Peyer's patch (tissue), 4 donors: ENCODE data around the gene ANKRD65. TPM values are rescaled to one million over a fixed set of nuclear protein-coding genes. Genes with fewer than 3 reads are reported as not detected.

Experiments
- DNase-seq, 3 donors: peaks; one replicate each; pipeline ENCODE4 v3.0.0-alpha.2; 2017 to 2019
- H3K27ac ChIP-seq, 4 donors: fragments of 200-600 bp; sonication (generic); one replicate each; pipeline ENCODE4 v1.5.1; 2016 to 2019
- H3K27me3 ChIP-seq, 2 donors: fragments of 200-600 bp; sonication (generic); one replicate each; pipeline ENCODE4 v1.5.1; 2019
- H3K36me3 ChIP-seq, 3 donors: fragments of 200-600 bp; sonication (generic); one replicate each; pipeline ENCODE4 v1.5.1; 2016 to 2019
- H3K4me1 ChIP-seq, 4 donors: fragments of 200-600 bp; sonication (generic); one replicate each; pipeline ENCODE4 v1.5.1; 2016 to 2019
- H3K4me3 ChIP-seq, 4 donors: fragments of 200-600 bp; sonication (generic); 1 replicate in 3 of 4; 2 replicates in 1 of 4; pipeline ENCODE4 v1.5.1; 2016 to 2019; ENCODE audit warnings: mild to moderate bottlenecking in 1 of 4
- H3K9me3 ChIP-seq, 4 donors: fragments of 200-600 bp; sonication (generic); one replicate each; pipeline ENCODE4 v1.5.1; 2016 to 2019; ENCODE audit warnings: mild to moderate bottlenecking in 1 of 4
- POLR2A ChIP-seq, 2 donors: fragments of 450-650 bp; IDR thresholded peaks; one replicate each; pipeline ENCODE4 v1.5.1; 2017; ENCODE audit warnings: antibody characterized with exemption in 2 of 2, mild to moderate bottlenecking in 2 of 2, moderate library complexity in 2 of 2
- total RNA-seq, 4 donors: library from RNA; depleted of rRNA; stranded (reverse); fragments of >200 nt; gene quantifications; one replicate each; pipeline ENCODE4 v1.1.0, GENCODE V29; 2016
- TF ChIP-seq, protein P1 (sequence below), 6 experiments: fragments of 450-650 bp in 4 of 6; fragments of 200-600 bp in 2 of 6; sonication (generic) in 1 of 6; IDR thresholded peaks; one replicate each; pipeline ENCODE4 v1.5.1; 2017 to 2019; ENCODE audit warnings: antibody characterized with exemption in 6 of 6, mild to moderate bottlenecking in 3 of 6, moderate library complexity in 1 of 6

The ANKRD65 gene
- total RNA-seq, 4 donors from 2014 or later = 0.54 to 11.6 (median 2.0) TPM

DNA sequence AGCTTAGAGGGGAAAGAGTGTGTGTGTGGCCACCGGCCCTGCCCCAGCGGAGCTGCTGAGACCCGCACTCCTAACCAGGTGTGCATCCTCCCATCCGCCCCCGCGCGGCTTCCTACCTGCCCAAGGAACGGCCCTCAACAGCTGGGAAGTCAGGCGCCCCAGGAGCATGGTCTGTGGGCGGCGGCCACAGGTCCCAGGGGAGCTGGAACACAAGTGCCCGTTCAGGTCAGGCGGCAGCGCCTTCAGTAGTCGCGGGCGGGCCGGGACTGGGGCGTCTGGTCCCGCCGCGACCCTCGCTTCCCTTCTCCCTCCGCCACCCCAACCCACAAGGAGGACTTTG lies 46.5 kb downstream of the ANKRD65 start:
- peak in 1 of 3 donors; percentile 36 for DNase-seq

DNA sequence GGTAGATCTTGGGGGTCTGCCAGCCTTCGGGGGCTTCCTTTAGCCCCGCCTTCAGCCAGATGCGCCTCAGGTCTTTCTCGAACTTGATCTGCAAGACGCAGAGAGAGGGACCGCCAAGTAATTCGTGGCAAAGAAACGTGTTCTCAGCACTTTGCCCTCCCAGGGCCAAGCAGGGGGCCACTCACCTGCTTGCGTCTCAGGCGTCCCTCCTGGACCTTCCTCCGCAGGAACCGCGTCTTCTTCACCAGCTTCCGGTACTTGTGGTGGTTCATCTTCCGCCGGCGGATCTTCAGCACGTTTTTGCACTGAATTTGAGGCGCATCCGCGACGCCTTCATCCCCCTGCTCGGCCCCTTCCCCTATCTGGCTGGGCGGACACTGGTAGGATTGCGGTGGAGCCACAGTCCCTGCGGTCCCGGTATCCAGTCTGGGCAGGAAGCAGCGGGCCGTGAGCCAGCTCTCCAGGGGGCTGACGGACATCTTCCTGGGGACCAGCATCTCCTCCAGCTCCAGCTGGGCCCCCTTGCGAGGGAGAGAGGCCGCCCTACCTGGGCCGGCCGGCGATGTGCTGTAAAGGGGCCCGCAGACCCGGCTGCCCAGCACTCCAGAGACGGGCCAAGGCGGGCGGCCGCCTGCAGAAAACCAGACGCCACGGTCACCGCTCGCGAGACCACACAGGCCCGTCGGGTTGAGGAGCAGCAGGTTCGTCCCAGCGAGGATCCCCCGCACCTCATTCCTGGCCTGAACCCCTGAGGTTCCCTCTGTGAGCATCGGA lies 47.1 kb downstream of the ANKRD65 start:
- Histone ChIP-seq H3K27ac (peak overlapping the region; percentile 89 to 96 (median 90)), H3K9me3 (no peaks in the 10 kb centered on the region), H3K36me3 (peaks cover 0 to 14% (median 0%) of the 10 kb centered on the region in 3 donors), H3K27me3 (no peaks in the 10 kb centered on the region), H3K4me3 (peak overlapping the region; percentile 78 to 99 (median 91)), H3K4me1 (peaks cover 0 to 36% (median 20%) of the 10 kb centered on the region in 4 donors)
- DNase-seq = no peak
- TF ChIP-seq, protein P1, sequence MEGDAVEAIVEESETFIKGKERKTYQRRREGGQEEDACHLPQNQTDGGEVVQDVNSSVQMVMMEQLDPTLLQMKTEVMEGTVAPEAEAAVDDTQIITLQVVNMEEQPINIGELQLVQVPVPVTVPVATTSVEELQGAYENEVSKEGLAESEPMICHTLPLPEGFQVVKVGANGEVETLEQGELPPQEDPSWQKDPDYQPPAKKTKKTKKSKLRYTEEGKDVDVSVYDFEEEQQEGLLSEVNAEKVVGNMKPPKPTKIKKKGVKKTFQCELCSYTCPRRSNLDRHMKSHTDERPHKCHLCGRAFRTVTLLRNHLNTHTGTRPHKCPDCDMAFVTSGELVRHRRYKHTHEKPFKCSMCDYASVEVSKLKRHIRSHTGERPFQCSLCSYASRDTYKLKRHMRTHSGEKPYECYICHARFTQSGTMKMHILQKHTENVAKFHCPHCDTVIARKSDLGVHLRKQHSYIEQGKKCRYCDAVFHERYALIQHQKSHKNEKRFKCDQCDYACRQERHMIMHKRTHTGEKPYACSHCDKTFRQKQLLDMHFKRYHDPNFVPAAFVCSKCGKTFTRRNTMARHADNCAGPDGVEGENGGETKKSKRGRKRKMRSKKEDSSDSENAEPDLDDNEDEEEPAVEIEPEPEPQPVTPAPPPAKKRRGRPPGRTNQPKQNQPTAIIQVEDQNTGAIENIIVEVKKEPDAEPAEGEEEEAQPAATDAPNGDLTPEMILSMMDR (IDR thresholded peaks at IDR 0.05) = no peak
- TF ChIP-seq POLR2A (IDR thresholded peaks at IDR 0.05) = no peak

More for the DNA sequence above, 46.5 kb downstream of the ANKRD65 start:
- Histone ChIP-seq H3K9me3 (no peaks in the 10 kb centered on the region), H3K27me3 (no peaks in the 10 kb centered on the region), H3K36me3 (peaks cover 0 to 14% (median 0%) of the 10 kb centered on the region in 3 donors), H3K27ac (peak overlapping the region; percentile 89 to 96 (median 90)), H3K4me1 (peaks cover 0 to 36% (median 20%) of the 10 kb centered on the region in 4 donors), H3K4me3 (peak overlapping the region; percentile 78 to 99 (median 91))
- TF ChIP-seq, protein P1 (IDR thresholded peaks at IDR 0.05) = no peak
- no peak for TF ChIP-seq POLR2A (IDR thresholded peaks at IDR 0.05)

DNA sequence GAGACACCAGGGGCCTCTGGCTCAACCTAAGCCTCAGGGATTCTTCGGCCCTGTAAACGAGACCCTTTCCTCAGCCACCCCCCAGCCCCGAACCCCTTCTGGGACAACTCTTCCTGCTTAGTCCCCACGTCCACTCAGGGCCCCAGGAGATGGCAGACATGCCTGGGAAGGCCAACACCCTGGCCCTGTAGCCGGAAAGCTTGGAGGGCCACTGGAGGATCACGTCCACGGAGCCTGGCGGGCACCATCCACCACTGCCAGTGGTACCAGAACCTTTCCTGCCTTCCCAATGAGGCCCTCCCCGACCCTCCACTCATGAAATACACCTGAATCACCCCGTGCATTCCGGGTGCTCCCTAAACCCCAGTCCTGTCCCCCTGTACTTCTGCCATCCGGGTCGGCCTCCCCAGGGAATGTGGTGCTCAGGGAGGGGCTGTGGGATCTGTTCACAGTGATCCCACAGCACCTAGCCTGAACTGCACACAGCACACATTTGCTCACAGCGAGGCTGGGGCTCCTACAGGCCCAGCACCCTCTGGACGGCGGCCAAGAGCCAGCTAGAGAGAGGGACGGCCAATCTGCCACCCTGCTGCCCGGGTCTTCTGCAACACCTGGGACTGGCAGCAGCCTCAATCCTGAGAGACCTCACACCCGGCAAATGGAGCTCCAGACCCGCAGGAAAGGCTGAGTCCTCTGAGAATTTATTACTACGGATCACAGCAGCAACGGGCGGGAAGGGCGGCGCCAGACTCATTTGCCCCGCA lies 47.8 kb downstream of the ANKRD65 start:
- Histone ChIP-seq H3K27ac (no peak overlapping the region), H3K4me3 (no peak overlapping the region)

DNA sequence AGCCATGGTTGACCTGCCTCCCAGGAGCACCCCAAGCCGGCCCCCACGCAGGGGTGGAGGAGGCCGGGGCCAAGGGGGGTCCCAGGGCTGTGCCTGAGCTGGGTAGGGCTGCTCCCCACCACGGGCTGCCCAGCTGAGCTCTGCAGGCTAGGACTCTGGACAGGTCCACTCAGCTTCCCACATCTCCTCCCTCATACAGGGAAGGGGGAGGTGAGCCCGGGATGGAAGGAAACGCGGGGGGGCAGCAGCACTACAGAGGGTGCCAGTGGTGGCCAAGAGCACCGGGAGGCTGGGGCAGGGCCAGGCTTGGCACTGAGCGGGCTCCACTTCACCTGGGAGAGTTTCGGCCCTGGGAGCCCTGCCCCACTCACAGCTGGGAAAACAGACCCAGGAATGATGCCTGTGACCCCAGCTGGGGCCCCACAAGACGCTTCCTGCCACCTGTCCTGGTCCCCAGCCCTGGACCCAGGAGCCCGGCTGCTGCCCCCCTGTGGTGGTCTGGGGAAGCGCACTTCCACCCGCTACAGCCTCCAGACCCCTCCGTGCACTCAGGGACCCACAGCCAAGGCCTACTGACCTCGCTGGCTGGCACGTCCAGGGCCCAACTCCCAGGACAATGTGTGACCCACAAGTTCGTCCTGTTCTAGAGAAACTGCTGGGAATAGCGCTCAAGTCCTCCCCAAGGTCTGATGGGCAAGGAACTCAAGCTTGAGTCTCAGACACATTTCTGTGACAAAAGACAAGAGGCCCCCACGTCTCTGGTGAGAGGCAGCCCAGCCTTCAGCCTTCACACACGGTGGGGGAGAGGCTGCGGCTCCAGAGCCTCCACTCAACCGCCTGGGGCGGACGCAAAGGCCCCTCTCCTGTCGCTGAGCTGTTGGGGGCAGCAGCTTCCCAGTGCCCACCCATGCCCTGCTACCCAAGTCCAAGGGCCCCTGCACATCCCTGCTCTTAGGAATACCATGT lies 49.0 kb downstream of the ANKRD65 start:
- peak; percentile 74 to 89 (median 86) for DNase-seq
- peaks cover 0 to 36% (median 20%) of the 10 kb centered on the region in 4 donors for H3K4me1 ChIP-seq
- no peaks in the 10 kb centered on the region for H3K27me3 ChIP-seq
- TF ChIP-seq, protein P1 (IDR thresholded peaks at IDR 0.05) = peak; percentile 81 to 96 (median 86)
- TF ChIP-seq POLR2A (IDR thresholded peaks at IDR 0.05) = no peak
- H3K4me3 ChIP-seq = peak overlapping the region in 1 of 4 donors; percentile 16
- no peaks in the 10 kb centered on the region for H3K9me3 ChIP-seq
- H3K27ac ChIP-seq = peak overlapping the region in 2 of 4 donors; percentile 2 to 5
- H3K36me3 ChIP-seq = peaks cover 0 to 14% (median 0%) of the 10 kb centered on the region in 3 donors

More for the DNA sequence above, 47.8 kb downstream of the ANKRD65 start:
- no peak for TF ChIP-seq POLR2A (IDR thresholded peaks at IDR 0.05)
- TF ChIP-seq, protein P1 (IDR thresholded peaks at IDR 0.05) = no peak
- no peaks in the 10 kb centered on the region for H3K9me3 ChIP-seq
- DNase-seq = no peak
- H3K4me1 ChIP-seq = peaks cover 0 to 36% (median 20%) of the 10 kb centered on the region in 4 donors
- peaks cover 0 to 14% (median 0%) of the 10 kb centered on the region in 3 donors for H3K36me3 ChIP-seq
- H3K27me3 ChIP-seq = no peaks in the 10 kb centered on the region

DNA sequence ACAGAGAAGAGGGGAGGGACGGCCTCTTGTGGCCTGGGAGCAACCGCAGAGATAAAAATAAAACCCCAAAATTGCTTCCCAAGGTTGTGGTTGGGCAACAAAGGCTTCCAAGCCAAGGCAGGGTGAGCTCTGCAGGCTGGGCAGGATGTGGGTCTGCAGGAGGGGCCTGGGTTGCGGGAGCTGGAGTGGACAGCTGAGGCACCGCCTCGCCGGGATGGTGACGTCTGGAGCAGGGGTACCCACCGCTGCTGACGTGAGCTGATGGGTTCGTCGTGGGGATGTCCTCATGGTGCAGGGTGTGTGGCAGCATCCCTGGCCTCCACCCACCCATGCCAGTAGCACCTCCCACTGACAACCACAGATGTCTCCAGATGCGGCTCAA lies 49.7 kb downstream of the ANKRD65 start:
- H3K9me3 ChIP-seq = no peaks in the 10 kb centered on the region
- H3K36me3 ChIP-seq = peaks cover 0 to 14% (median 0%) of the 10 kb centered on the region in 3 donors
- no peaks in the 10 kb centered on the region for H3K27me3 ChIP-seq
- no peak for TF ChIP-seq POLR2A (IDR thresholded peaks at IDR 0.05)
- TF ChIP-seq, protein P1 (IDR thresholded peaks at IDR 0.05) = no peak
- no peak for DNase-seq
- peak overlapping the region in 1 of 4 donors; percentile 5 for H3K27ac ChIP-seq
- H3K4me1 ChIP-seq = peaks cover 0 to 36% (median 20%) of the 10 kb centered on the region in 4 donors
- no peak overlapping the region for H3K4me3 ChIP-seq
